ENCODE data around the gene NFKBIB.
A peak's percentile ranks its signal among the peaks of the same experiment; 100 is the strongest.

NFKBIB gene

GRCh38 chr19:38891771-38892170 lies 8.0 kb upstream of the NFKBIB start:
- TF ChIP-seq CTCF (IDR thresholded peaks at IDR 0.05; ENCODE audit: low read depth, low read length): no peak
- TF ChIP-seq, protein P1, sequence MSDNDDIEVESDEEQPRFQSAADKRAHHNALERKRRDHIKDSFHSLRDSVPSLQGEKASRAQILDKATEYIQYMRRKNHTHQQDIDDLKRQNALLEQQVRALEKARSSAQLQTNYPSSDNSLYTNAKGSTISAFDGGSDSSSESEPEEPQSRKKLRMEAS (IDR thresholded peaks at IDR 0.05; ENCODE audit: low read depth, low read length): no peak
- TF ChIP-seq MYC (IDR thresholded peaks at IDR 0.05; ENCODE audit: low read depth, low read length): no peak
- no peak for TF ChIP-seq POLR2A (IDR thresholded peaks at IDR 0.05; ENCODE audit: extremely low read depth, insufficient read length)
- DNase-seq (ENCODE audit: low read depth): no peak
- no peak overlapping the region for H3K4me3 ChIP-seq (ENCODE audit: low read depth, low read length)

DNA sequence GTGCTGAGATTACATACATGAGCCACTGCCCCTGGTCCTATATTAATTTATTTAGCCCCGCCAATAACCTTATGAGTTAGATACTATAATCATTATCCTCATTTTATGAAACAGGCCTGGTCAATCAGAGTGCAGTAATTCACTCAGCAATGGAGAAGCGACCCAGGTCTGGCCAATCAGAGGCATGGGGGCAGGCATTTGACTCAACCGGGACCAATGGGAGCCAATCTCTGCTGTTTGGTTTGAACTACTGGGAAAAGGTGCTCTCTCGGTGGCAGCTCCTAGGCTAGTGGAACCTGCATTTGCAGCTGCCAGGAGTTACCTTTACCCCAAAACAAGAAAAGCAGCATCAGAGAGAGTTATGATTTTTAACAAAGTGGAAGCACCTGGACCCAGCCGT lies 6.9 kb upstream of the NFKBIB start:
- no peak for TF ChIP-seq MYC (IDR thresholded peaks at IDR 0.05; ENCODE audit: low read depth, low read length)

DNA sequence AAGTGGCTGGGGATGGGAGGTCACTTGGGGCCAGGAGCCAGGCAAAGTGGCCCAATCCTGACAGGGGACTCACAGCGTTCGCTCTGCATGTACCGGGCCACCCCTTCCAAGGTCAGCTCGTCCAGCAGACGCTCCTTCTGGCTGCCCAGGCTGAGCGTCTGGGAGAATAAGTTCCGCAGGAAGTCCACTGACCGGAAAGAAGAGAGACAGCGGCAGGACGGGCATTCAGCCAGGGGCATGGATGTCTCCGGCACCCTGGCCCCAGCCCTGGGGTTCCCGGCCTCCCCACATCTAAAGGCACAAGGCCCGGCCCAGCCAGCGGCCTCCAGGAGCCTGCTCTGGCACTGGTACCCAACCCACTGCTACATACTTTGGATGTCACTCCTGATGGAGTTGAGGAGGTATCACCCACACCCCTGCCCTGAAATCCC lies 6.4 kb upstream of the NFKBIB start:
- no peak for TF ChIP-seq POLR2A (IDR thresholded peaks at IDR 0.05; ENCODE audit: extremely low read depth, insufficient read length)
- TF ChIP-seq MYC (IDR thresholded peaks at IDR 0.05; ENCODE audit: low read depth, low read length): no peak
- TF ChIP-seq, protein P1 (IDR thresholded peaks at IDR 0.05; ENCODE audit: low read depth, low read length): no peak
- no peak for TF ChIP-seq CTCF (IDR thresholded peaks at IDR 0.05; ENCODE audit: low read depth, low read length)

More for the DNA sequence above, 6.9 kb upstream of the NFKBIB start:
- no peak overlapping the region for H3K4me3 ChIP-seq (ENCODE audit: low read depth, low read length)
- no peak for DNase-seq (ENCODE audit: low read depth)

DNA sequence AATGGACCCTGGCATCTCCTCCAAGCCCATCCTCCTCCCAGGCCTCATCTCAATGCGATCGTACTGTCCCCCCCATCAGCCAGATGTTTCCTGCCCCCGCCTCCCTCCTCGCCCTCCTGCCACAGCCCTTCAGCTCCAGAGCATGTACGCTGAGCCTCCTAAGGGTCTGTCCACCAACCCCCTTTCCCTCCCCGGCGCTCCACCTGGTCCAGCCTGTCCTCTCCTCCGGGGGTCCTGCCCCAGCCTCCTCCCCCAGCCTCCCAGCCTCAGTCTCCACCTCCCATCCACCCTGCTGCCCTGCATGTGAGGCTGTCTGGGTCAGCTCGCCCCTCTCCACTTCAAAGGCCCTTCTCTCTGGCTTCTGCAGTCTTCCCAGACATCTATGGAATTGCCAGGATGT lies 4.8 kb upstream of the NFKBIB start:
- H3K4me3 ChIP-seq (ENCODE audit: low read depth, low read length): no peak overlapping the region
- DNase-seq (ENCODE audit: low read depth): no peak
- TF ChIP-seq, protein P1 (IDR thresholded peaks at IDR 0.05; ENCODE audit: low read depth, low read length): no peak
- TF ChIP-seq MYC (IDR thresholded peaks at IDR 0.05; ENCODE audit: low read depth, low read length) (no peak), POLR2A (IDR thresholded peaks at IDR 0.05; ENCODE audit: extremely low read depth, insufficient read length) (no peak), CTCF (IDR thresholded peaks at IDR 0.05; ENCODE audit: low read depth, low read length) (no peak)

More for the DNA sequence above, 6.4 kb upstream of the NFKBIB start:
- no peak for DNase-seq (ENCODE audit: low read depth)
- no peak overlapping the region for H3K4me3 ChIP-seq (ENCODE audit: low read depth, low read length)

DNA sequence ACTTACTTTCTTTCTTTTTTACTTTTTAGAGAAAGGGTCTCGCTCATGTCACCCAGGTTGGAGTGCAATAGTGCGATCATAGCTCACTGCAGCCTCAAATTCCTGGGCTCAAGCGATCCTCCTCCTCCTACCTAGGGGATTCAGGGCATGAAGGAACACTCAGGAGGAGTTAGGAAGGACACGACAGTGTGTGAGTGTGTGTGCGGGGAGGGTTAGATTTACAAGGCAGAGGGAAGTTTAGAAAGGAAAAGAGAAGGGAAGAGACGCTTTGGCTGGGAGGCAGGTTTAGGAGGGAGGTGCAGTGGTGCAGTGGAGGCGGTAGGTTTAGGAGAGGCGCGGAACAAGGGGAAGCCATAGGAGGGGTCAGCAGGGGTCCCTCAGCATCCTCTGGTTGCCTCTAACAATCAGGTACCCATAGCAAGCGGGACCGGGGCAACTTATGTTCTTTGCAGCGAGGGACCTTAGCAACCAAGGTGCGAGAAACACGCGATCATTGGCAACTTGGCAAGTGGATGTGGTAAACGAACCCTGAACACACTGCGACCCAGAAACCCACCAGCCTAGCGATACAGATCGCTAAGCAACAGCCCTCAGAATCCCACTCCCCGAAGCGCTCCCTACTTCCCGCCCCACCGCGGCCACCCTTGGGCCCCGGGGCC lies 852 bp upstream of the NFKBIB start:
- TF ChIP-seq POLR2A (IDR thresholded peaks at IDR 0.05; ENCODE audit: extremely low read depth, insufficient read length) (no peak), CTCF (IDR thresholded peaks at IDR 0.05; ENCODE audit: low read depth, low read length) (no peak), MYC (IDR thresholded peaks at IDR 0.05; ENCODE audit: low read depth, low read length) (no peak)
- TF ChIP-seq, protein P1 (IDR thresholded peaks at IDR 0.05; ENCODE audit: low read depth, low read length): no peak
- H3K4me3 ChIP-seq (ENCODE audit: low read depth, low read length): peak overlapping the region; percentile 71
- DNase-seq (ENCODE audit: low read depth): no peak

GRCh38 chr19:38900202-38900629 lies 447 bp downstream of the NFKBIB start:
- no peak for DNase-seq (ENCODE audit: low read depth)
- peak overlapping the region; percentile 92 for H3K4me3 ChIP-seq (ENCODE audit: low read depth, low read length)
- no peak for TF ChIP-seq CTCF (IDR thresholded peaks at IDR 0.05; ENCODE audit: low read depth, low read length)
- TF ChIP-seq POLR2A (IDR thresholded peaks at IDR 0.05; ENCODE audit: extremely low read depth, insufficient read length): no peak
- TF ChIP-seq, protein P1 (IDR thresholded peaks at IDR 0.05; ENCODE audit: low read depth, low read length): no peak
- no peak for TF ChIP-seq MYC (IDR thresholded peaks at IDR 0.05; ENCODE audit: low read depth, low read length)
